ENCODE results near the gene XRN2. TPM values are rescaled to one million over a fixed set of nuclear protein-coding genes. Genes with fewer than 3 reads are reported as not detected.
A peak's percentile ranks its signal among the peaks of the same experiment; 100 is the strongest.

The XRN2 gene
- total RNA-seq, 1 donor from 2014 or later: 62.1 TPM

GRCh38 chr20:21393166-21393565 is 90.0 kb downstream of the XRN2 start:
- TF ChIP-seq CTCF (IDR thresholded peaks at IDR 0.05): no peak
- DNase-seq (no peak), ATAC-seq (no peak)
- no peaks in the 10 kb centered on the region for H3K9me3 ChIP-seq
- H3K27ac ChIP-seq: no peak overlapping the region
- H3K36me3 ChIP-seq: peaks cover 24% of the 10 kb centered on the region
- peaks cover 75% of the 10 kb centered on the region for H3K27me3 ChIP-seq (ENCODE audit: low read depth)
- no peak overlapping the region for H3K4me3 ChIP-seq
- intact Hi-C loops (cut with DNase I): no loop called here
- H3K4me1 ChIP-seq: peaks cover 10% of the 10 kb centered on the region

DNA sequence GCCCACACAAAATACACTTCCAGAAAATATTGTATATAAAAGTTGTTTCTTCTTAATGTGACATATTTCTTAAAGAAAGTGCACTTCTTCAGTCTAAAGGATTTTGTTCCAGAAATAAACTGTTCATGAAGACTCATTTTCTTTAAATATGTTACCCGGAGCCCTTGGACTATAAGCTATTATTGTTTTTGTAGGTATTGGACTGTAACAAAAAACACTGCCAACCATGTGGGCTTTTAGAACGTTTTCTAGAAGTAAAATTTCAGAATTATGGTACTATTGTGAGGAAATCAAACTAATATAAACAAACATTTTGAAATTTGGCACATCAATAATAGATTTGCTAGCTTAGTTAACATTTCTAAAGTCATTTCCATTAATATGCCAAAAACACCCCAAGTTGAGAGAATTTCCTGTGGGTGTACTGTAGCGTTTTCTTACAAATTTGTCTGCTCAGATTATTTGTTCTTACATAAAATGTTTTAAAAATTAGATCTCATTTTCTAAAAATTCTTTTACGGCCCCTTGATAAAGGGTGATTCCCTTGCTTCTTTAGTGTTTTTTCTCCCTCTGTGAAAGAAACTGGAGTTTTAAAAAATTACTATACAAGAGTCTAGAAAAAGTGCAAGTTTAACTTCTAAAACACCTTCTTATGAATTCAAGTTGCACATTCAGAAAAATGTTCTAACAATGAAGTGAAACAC is 90.8 kb downstream of the XRN2 start:
- intact Hi-C loops (cut with DNase I): no loop called here
- Histone ChIP-seq H3K4me1 (peaks cover 10% of the 10 kb centered on the region), H3K27ac (no peak overlapping the region), H3K27me3 (ENCODE audit: low read depth) (peaks cover 83% of the 10 kb centered on the region), H3K4me3 (no peak overlapping the region), H3K36me3 (peaks cover 18% of the 10 kb centered on the region), H3K9me3 (no peaks in the 10 kb centered on the region)
- ATAC-seq: no peak
- no peak for TF ChIP-seq CTCF (IDR thresholded peaks at IDR 0.05)
- no peak for DNase-seq

DNA sequence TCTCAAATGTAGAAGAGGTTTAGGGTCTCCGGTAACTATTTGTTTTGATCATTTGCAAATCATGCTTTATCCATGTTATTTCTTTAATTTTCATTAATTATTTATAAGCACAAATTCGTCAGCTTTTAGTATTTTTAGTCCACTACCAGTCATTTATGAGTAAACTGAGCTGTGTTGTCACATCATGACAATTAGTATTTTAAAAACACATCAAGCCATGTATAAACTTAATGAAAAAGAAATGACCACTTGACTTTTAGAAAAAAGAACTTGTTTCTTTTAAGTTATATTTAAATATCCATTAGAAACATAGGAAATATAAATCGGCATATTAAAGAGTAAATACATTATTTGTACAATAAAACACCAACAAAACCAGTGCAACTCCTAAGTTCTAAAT is 91.4 kb downstream of the XRN2 start:
- Histone ChIP-seq H3K4me1 (peaks cover 10% of the 10 kb centered on the region), H3K27me3 (ENCODE audit: low read depth) (peaks cover 89% of the 10 kb centered on the region), H3K27ac (no peak overlapping the region), H3K9me3 (no peaks in the 10 kb centered on the region), H3K4me3 (no peak overlapping the region), H3K36me3 (peaks cover 12% of the 10 kb centered on the region)
- no peak for DNase-seq
- ATAC-seq: no peak
- intact Hi-C loops (cut with DNase I): no loop called here
- no peak for TF ChIP-seq CTCF (IDR thresholded peaks at IDR 0.05)

- H3K4me3 ChIP-seq: no peak overlapping the region
- TF ChIP-seq CTCF (IDR thresholded peaks at IDR 0.05): no peak
- intact Hi-C loops (cut with DNase I): no loop called here
- H3K36me3 ChIP-seq: peaks cover 6% of the 10 kb centered on the region
- ATAC-seq (no peak), DNase-seq (no peak)
- peaks cover 10% of the 10 kb centered on the region for H3K4me1 ChIP-seq
- H3K9me3 ChIP-seq: no peaks in the 10 kb centered on the region
- no peak overlapping the region for H3K27ac ChIP-seq
- peaks cover 95% of the 10 kb centered on the region for H3K27me3 ChIP-seq (ENCODE audit: low read depth)
Measured at GRCh38 chr20:21395051-21395665, 92.0 kb downstream of the XRN2 start.

DNA sequence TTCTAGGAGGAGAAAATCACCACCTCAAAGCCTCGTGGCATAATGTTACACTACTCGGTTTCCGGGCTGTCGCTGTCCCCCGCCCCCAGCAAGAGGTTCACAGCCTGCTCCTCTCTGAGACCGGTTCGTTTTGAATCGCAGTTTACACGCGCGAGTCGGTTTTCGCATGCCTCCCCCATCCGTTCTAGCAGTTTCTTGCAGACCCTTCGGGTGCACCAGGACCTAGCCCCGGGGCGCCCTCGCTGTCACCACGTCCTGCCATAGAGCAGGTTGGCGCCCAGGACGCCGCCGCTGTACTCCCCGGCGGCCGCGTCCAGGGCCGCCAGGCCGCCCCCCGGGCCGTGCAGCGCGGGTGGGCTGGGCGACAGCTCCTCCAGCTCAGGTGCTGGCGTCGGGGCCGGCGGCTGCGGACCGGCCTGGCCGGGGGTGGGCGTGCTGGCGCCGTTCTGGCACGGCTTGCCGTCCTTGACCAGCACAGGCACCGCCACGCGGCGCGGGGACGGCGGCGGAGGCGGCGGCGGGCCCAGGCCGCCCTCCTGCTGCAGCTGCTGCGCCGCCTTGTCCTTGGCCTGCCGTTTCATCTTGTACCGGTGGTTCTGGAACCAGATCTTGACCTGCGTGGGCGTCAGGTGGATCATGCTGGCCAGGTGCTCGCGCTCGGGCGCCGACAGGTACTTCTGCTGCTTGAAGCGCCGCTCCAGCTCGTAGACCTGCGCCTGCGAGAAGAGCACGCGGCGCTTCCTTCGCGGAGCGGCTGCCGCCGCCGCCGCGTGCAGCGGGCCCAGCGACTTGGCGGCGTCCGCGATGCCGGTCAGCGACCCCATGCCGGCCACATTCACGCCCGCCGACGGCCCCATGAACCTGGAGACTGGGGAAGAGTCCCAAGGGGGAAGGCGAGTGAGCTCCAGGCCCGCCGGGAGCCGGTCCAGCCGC is 92.8 kb downstream of the XRN2 start:
- peak overlapping the region; percentile 26 for H3K4me3 ChIP-seq
- no peaks in the 10 kb centered on the region for H3K36me3 ChIP-seq
- H3K27ac ChIP-seq: no peak overlapping the region
- intact Hi-C loops (cut with DNase I): no loop called here
- peaks cover 100% of the 10 kb centered on the region for H3K27me3 ChIP-seq (ENCODE audit: low read depth)
- ATAC-seq (peak in 1 of 2 donors; percentile 42), DNase-seq (peak; percentile 47)
- no peaks in the 10 kb centered on the region for H3K9me3 ChIP-seq
- TF ChIP-seq CTCF (IDR thresholded peaks at IDR 0.05): no peak
- peaks cover 10% of the 10 kb centered on the region for H3K4me1 ChIP-seq
